ENCODE results near the gene EML2. TPM values are rescaled to one million over a fixed set of nuclear protein-coding genes. Genes with fewer than 3 reads are reported as not detected.

EML2 gene
- total RNA-seq, 2 donors from 2014 or later, result 232 to 255 TPM

Other genes with a start within 250 kb of the EML2 start
- gene PPP1R13L, start 234.3 kb downstream of the EML2 start, total RNA-seq, result 10 to 100 TPM; 12.2 to 14.1 TPM
- 10 to 100 TPM; 11.0 to 25.4 TPM for gene POLR1G, start 232.8 kb downstream of the EML2 start, total RNA-seq
- 10 to 100 TPM; 65.0 to 67.8 TPM for gene ERCC1, start 215.5 kb downstream of the EML2 start, total RNA-seq
- 10 to 100 TPM; 16.3 to 18.0 TPM for gene FOSB, start 171.4 kb downstream of the EML2 start, total RNA-seq
- 1 to 10 TPM; 5.9 to 7.8 TPM for gene RTN2, start 142.3 kb downstream of the EML2 start, total RNA-seq
- 1 to 10 TPM; 3.2 to 3.6 TPM for gene PPM1N, start 141.0 kb downstream of the EML2 start, total RNA-seq
- 100 to 1,000 TPM; 447 to 589 TPM for gene VASP, start 131.9 kb downstream of the EML2 start, total RNA-seq
- 10 to 100 TPM; 17.0 to 17.5 TPM for gene OPA3, start 54.6 kb downstream of the EML2 start, total RNA-seq
- gene GPR4, start 37.2 kb downstream of the EML2 start, total RNA-seq, result under 1 TPM in 1 of 2 donors, not detected in 1; 0.24 TPM
- gene GIPR, start 28.8 kb upstream of the EML2 start, total RNA-seq, result 10 to 100 TPM; 29.0 to 74.0 TPM
- gene SNRPD2, start 52.6 kb upstream of the EML2 start, total RNA-seq, result 100 to 1,000 TPM; 389 to 427 TPM
- gene QPCTL, start 53.3 kb upstream of the EML2 start, total RNA-seq, result 10 to 100 TPM in 1 of 2 donors, 1 to 10 TPM in 1; 8.4 to 22.7 TPM
- 10 to 100 TPM; 36.9 to 53.8 TPM for gene FBXO46, start 91.5 kb upstream of the EML2 start, total RNA-seq
- not detected for gene MEIOSIN, start 94.0 kb upstream of the EML2 start, total RNA-seq
- 1 to 10 TPM; 3.0 to 3.6 TPM for gene SIX5, start 129.9 kb upstream of the EML2 start, total RNA-seq
- gene DMPK, start 143.1 kb upstream of the EML2 start, total RNA-seq, result 10 to 100 TPM; 40.8 to 51.1 TPM
- 10 to 100 TPM; 51.3 to 76.6 TPM for gene DMWD, start 153.4 kb upstream of the EML2 start, total RNA-seq
- gene RSPH6A, start 175.9 kb upstream of the EML2 start, total RNA-seq, result under 1 TPM; 0.38 to 0.98 TPM
- 100 to 1,000 TPM; 107 to 217 TPM for gene SYMPK, start 223.8 kb upstream of the EML2 start, total RNA-seq
- gene FOXA3, start 224.9 kb upstream of the EML2 start, total RNA-seq, result under 1 TPM in 1 of 2 donors, not detected in 1; 0.19 TPM
- 10 to 100 TPM; 14.5 to 18.2 TPM for gene IRF2BP1, start 246.7 kb upstream of the EML2 start, total RNA-seq

All from natural killer cell treated with Interleukin-12 subunit alpha and Interleukin-12 subunit beta and Interleukin-15 and Interleukin-18, amount 100 ng/mL, for 72 hours (primary cell).